ENCODE data around the gene ARFGAP1.

DNA sequence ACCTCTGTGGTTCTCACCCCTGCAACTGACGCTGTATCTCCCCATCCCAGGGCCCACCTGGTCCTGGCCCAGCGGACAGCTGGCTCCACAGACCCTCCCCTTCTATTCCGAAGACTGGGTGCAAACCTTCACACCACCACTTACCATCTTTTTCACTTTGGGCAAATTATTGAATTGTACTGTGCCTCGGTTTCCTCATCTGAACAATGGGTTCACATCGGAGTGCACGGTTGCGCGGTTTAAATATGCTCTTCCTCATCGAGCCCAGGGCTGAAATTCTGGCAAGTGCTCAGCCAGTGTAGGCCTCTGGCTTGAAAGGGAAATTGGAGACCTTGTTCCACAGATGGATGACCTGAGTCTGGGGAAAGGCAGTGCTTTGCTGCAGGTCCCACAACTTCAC is 2.9 kb upstream of the ARFGAP1 start:
- no peak for TF ChIP-seq POLR2A (IDR thresholded peaks at IDR 0.05; ENCODE audit: low read depth, low read length)
- TF ChIP-seq, protein P1, sequence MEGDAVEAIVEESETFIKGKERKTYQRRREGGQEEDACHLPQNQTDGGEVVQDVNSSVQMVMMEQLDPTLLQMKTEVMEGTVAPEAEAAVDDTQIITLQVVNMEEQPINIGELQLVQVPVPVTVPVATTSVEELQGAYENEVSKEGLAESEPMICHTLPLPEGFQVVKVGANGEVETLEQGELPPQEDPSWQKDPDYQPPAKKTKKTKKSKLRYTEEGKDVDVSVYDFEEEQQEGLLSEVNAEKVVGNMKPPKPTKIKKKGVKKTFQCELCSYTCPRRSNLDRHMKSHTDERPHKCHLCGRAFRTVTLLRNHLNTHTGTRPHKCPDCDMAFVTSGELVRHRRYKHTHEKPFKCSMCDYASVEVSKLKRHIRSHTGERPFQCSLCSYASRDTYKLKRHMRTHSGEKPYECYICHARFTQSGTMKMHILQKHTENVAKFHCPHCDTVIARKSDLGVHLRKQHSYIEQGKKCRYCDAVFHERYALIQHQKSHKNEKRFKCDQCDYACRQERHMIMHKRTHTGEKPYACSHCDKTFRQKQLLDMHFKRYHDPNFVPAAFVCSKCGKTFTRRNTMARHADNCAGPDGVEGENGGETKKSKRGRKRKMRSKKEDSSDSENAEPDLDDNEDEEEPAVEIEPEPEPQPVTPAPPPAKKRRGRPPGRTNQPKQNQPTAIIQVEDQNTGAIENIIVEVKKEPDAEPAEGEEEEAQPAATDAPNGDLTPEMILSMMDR (conservative IDR thresholded peaks at IDR 0.05; ENCODE audit: low read depth, low read length) = no peak
- TF ChIP-seq MXI1 (IDR thresholded peaks at IDR 0.05; ENCODE audit: borderline replicate concordance, low read depth, low read length) = no peak
- TF ChIP-seq MAZ (IDR thresholded peaks at IDR 0.05; ENCODE audit: borderline replicate concordance, low read depth, low read length) = no peak
- TF ChIP-seq CEBPB (IDR thresholded peaks at IDR 0.05; ENCODE audit: low read depth, low read length) = no peak
